Placental pericyte (primary cell): ENCODE measurements around the gene CCDC27. TPM values are rescaled to one million over a fixed set of nuclear protein-coding genes. Genes with fewer than 3 reads are reported as not detected.

Experiments
- small RNA-seq: library from RNA; depleted of rRNA; stranded (forward); fragments of <200 nt; gene quantifications from one replicate; pipeline ENCODE3, GENCODE V24; 2012; ENCODE audit warnings: low replicate concordance
- total RNA-seq: library from RNA; depleted of rRNA; stranded (reverse); fragments of >200 nt; gene quantifications from 2 replicates; pipeline ENCODE4 v1.2.3, GENCODE V29; 2012

The CCDC27 gene
- total RNA-seq, result not detected in 2 replicates

GRCh38 chr1:3752400-3752945 lies at the start of gene CCDC27:
TSS of gene CCDC27 (plus strand) at chr1:3752450. CDS start at chr1:3752482, 32 bp downstream.

GRCh38 chr1:3772715-3773571 lies 20.7 kb downstream of the CCDC27 start, which contains the start of gene SMIM1:
TSS of gene SMIM1 (plus strand) at chr1:3772749. CDS start at chr1:3775374, 2,625 bp downstream.

GRCh38 chr1:3796215-3797061 lies 44.2 kb downstream of the CCDC27 start, which contains the start of gene LRRC47:
TSS of gene LRRC47 (minus strand) at chr1:3796498. CDS start at chr1:3796476, 22 bp downstream.

Small RNAs within 50 kb of the gene (small RNA-seq; reads per million reads assigned to genes)
- not detected for gene RF02197
- not detected for gene RN7SL574P

Other genes starting within 250 kb of the CCDC27 start
- gene MEGF6, start 140.9 kb upstream of the CCDC27 start, total RNA-seq, result 1.1 and 2.4 TPM in 2 replicates
- gene TPRG1L, start 127.4 kb upstream of the CCDC27 start, total RNA-seq, result 17.9 and 34.6 TPM in 2 replicates
- 10.1 and 16.9 TPM in 2 replicates for gene WRAP73, start 102.3 kb upstream of the CCDC27 start, total RNA-seq
- not detected in 2 replicates for gene TP73, start 99.9 kb upstream of the CCDC27 start, total RNA-seq
- 1.1 and 2.6 TPM in 2 replicates for gene SMIM1, start 20.3 kb downstream of the CCDC27 start, total RNA-seq
- gene LRRC47, start 44.0 kb downstream of the CCDC27 start, total RNA-seq, result 32.8 and 44.4 TPM in 2 replicates
- gene CEP104, start 104.8 kb downstream of the CCDC27 start, total RNA-seq, result 31.3 and 35.4 TPM in 2 replicates
- gene DFFB, start 105.0 kb downstream of the CCDC27 start, total RNA-seq, result 5.7 and 12.0 TPM in 2 replicates
- gene C1orf174, start 147.8 kb downstream of the CCDC27 start, total RNA-seq, result 24.9 and 42.5 TPM in 2 replicates